GM12865 (cell line): Measurements from ENCODE around the gene SLAMF6.

Experiments
- DNase-seq: peaks from one replicate; pipeline ENCODE4 v3.0.0; 2010; ENCODE audit warnings: low read depth
- H3K4me3 ChIP-seq: 2 replicates; pipeline ENCODE4 v1.5.1; 2011; ENCODE audit warnings: mild to moderate bottlenecking, low read depth, low read length, control low read depth
- CTCF ChIP-seq: IDR thresholded peaks from 2 replicates; pipeline ENCODE4 v1.5.1; 2011; ENCODE audit warnings: low read length, control low read depth, low read depth, inconsistent platforms; ENCODE audit not compliant: insufficient read depth; ENCODE audit errors: missing control alignments

Gene SLAMF6

GRCh38 chr1:160549665-160550006 lies 26.6 kb upstream of the SLAMF6 start:
- H3K4me3 ChIP-seq: no peak overlapping the region
- DNase-seq: no peak
- TF ChIP-seq CTCF: no peak

GRCh38 chr1:160548960-160549664 lies 26.1 kb upstream of the SLAMF6 start:
- no peak overlapping the region for H3K4me3 ChIP-seq
- DNase-seq: peak; percentile 87
- TF ChIP-seq CTCF: no peak

- peak; percentile 95 for DNase-seq
- no peak for TF ChIP-seq CTCF
- H3K4me3 ChIP-seq: no peak overlapping the region
Measured at GRCh38 chr1:160548183-160548582, 25.1 kb upstream of the SLAMF6 start.

GRCh38 chr1:160547422-160547821 lies 24.4 kb upstream of the SLAMF6 start:
- H3K4me3 ChIP-seq: no peak overlapping the region
- DNase-seq: no peak
- no peak for TF ChIP-seq CTCF

- H3K4me3 ChIP-seq: no peak overlapping the region
- TF ChIP-seq CTCF: no peak
- DNase-seq: no peak
Measured at GRCh38 chr1:160546942-160547341, 23.9 kb upstream of the SLAMF6 start.

GRCh38 chr1:160544647-160545046 lies 21.6 kb upstream of the SLAMF6 start:
- TF ChIP-seq CTCF: peak; percentile 59
- H3K4me3 ChIP-seq: no peak overlapping the region
- peak; percentile 71 for DNase-seq

- DNase-seq: no peak
Measured at GRCh38 chr1:160542303-160542945, 19.4 kb upstream of the SLAMF6 start.

More at GRCh38 chr1:160542303-160542945, 19.4 kb upstream of the SLAMF6 start:
- no peak for TF ChIP-seq CTCF
- H3K4me3 ChIP-seq: no peak overlapping the region
